NCI-H526 (cell line): ENCODE results near the gene CATSPERD.
A peak's percentile ranks its signal among the peaks of the same experiment; 100 is the strongest.

ENCODE experiments used
- DNase-seq, 2 experiments: peaks; one replicate each; lab custom pipeline; 2025; lab: John Stamatoyannopoulos, UW

The CATSPERD gene

GRCh38 chr19:5785423-5785822 lies 65.0 kb downstream of the CATSPERD start:
- DNase-seq, result no peak

DNA sequence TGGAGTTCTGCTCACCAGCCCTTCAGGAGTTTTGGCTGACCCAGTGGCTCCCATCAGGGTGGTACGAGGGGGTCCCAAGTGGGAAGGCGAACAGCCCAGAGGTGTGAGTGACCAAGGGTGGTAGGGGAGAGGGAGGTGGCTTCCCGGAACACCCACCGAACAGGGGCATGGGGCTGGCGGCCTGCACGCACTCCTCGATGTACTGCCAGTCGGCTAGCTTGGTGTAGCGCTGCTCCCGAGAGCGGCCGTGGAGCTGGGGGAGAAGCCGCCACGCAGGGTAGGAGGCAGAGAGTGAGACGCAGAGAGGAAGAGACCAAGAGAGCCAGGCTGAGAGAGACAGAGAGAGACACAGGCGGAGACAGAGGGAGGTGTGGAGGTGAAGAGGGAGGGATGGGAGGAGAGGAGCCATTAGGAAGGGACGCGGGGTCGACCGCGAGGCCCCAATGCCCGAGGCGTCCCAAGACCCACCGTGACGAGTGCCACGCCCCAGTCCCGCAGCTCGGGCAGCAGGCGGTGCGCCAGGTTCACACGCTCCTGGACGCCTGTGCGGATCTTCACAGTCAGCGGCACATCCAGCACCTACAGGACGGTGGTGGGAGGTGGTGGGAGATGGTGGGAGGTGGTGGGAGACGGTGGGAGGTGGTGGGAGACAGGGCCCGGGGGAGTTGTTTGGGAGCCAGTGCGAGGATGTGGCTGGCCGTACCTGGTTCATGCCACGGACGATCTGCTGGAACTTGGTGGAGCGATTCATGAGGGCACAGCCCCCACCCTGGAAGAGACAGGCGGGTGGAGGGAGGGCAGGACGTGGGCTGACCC lies 66.4 kb downstream of the CATSPERD start:
- DNase-seq, result no peak

DNA sequence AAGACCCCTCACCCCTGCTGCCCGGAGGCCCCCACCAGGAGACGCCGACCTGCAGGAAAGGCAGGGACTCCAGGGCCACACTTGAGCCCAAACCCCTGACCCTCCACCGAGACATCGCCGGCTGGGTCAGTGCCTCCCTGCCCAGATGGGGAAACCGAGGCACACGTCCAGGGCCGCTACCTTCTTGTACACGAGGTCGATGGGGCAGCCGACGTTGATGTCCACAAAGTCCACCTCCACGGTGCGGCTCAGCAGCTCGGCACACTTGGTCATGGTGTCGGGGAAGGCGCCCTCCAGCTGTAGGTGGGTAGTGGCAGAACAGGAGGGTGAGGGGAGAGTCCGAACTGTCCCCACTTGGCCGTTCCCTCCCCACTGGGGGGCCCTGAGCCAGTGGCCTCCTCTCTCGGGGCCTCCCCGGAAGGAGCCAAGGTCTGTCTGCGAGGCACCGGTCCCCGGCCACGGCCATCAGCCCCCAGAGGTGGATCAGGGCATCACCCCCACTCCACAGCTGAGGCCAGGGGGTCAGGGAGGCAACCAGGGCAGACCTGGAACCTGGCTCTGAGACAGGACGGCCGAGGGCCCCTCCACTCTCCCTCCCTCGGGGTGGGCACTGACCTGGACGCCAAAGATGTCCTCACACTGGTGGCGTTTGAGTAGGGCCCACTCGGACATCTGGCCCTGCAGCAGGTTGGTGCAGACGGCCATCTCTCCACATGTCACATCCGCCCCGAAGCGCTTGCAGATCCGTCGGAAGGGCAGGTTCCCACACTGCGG lies 67.2 kb downstream of the CATSPERD start:
- no peak for DNase-seq

DNA sequence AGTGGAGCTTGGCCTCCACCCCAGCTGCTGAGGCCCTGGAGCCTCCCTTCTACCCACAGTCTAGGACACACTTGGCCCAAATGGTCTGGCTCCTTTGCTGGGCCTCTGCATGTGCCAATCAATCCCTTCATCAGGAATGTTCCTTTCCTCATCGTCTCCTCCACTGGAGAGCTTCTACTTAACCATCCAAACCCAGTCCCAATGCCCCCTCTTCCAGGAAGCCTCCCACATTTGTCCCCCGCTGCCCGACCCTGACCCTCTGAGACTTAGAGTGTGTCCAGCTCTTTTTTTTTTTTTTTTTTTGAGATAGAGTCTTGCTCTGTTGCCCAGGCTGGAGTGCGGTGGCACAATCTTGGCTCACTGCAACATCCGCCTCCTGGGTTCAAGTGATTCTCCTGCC lies 68.0 kb downstream of the CATSPERD start:
- no peak for DNase-seq

DNA sequence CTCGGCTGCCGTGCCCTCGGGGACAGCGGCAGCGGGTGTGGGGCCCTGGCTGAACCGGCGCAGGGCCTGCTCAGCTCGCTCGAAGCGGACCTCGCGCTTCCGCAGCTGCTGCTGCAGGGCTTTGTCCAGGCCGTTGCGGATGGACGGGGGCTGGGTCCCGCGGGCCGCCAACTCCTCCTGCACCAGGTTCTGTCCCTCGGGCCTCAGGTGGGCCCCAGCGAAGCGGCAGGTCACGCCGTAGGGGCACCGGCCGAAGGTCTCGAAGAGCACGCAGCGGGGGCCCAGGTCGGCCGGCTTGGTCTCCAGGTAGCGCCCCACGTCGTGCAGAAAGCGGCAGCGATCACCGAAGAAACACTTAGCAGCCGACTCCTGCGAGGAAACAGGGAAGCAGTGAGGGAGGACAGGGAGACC lies 68.9 kb downstream of the CATSPERD start:
- no peak for DNase-seq

- DNase-seq, result no peak
These were observed 69.6 kb downstream of the CATSPERD start for GRCh38 chr19:5789886-5790558.

DNA sequence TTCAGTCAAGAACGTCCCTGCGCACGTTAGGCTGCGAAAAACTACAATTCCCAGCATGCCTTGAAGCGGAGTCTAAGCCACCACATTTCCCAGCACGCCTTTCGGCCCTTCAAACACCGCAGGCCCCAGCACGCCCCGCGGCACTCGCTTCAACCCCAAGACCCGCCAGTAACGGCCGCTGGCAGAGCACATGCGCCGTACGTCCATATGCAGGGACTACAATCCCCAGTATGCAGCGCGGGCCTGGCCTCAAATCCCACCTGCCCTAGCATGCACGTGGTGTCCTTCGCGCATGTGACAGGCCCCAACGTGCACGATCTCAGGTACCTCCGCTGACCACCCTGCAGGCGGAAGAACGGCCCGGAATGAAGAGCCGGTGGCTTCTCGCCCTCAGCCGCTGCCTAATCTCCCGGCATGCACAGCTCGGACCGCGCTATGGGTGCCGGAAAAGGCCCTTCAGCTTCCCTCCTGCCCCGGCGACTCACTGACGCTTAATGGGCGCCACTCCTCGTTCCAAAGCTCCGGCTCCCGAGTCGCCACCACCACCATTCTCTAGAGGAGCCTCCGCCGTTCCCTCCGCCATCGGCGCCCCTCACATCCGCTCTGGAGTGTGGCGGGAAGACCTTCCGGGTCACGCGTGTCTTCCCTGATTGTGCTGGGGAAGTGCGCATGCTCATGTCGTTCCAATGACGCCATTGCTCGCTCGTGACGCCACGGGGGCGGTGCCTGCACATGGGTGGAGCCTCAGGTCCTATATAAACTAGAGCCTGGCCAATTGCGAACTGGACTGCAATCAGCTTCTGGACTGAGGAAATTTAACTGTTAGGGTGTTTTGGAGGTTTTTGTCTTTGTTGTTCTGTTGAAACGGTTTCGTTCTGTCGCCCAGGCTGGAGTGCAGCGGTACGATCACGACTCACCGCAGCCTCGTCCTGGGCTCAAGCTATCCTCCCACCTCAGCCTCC lies 70.4 kb downstream of the CATSPERD start, which contains the start of gene DUS3L:
DUS3L (minus strand) TSS at position 605 of the 962 bp plus-strand sequence; CDS start at position 583, 22 bp downstream.
- peak; percentile 95 to 96 for DNase-seq

DNA sequence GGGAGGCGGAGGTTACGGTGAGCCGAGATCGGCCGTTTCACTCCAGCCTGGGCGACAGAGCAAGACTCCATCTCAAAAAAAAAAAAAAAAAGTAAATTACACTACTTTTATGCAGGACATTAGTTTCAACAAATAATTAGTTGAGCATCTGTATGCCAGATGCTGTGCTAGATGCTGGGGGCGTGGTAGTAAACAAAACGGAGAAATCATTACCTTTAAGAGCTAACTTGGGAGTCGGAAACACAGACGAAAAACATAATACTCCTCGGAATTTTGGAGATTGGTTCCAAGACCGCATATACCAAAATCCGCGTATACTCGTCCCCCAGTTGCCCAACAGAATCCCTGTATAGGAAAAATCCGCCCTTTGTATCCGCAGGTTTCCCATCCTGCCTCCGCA lies 71.8 kb downstream of the CATSPERD start:
- no peak for DNase-seq

GRCh38 chr19:5793188-5793587 lies 72.8 kb downstream of the CATSPERD start:
- DNase-seq, result no peak

DNA sequence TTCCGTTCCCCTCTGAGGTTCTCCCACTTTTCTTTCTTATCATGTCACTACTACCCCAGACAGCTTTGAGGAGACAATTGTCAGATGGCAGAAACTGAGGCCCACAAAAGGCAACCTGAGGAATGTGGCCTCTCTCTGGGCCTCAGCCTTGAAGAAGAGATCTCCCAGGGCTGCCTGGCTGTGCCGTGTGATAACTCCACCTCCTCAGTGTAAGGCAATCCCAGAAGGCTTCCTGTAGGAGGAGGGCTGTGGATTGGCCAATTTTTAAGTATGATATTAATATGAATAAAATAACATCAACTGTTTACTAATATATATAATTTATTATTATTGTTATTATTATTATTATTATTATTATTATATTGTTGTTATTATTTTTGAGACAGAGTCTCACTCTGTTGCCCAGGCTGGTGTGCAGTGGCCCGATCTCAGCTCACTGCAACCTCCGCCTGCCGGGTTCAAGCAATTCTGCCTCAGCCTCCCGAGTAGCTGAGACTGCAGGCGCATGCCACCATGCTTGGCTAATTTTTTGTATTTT lies 75.0 kb downstream of the CATSPERD start:
- DNase-seq, result no peak

- no peak for DNase-seq
These were observed 77.8 kb downstream of the CATSPERD start for GRCh38 chr19:5798244-5798643.

DNA sequence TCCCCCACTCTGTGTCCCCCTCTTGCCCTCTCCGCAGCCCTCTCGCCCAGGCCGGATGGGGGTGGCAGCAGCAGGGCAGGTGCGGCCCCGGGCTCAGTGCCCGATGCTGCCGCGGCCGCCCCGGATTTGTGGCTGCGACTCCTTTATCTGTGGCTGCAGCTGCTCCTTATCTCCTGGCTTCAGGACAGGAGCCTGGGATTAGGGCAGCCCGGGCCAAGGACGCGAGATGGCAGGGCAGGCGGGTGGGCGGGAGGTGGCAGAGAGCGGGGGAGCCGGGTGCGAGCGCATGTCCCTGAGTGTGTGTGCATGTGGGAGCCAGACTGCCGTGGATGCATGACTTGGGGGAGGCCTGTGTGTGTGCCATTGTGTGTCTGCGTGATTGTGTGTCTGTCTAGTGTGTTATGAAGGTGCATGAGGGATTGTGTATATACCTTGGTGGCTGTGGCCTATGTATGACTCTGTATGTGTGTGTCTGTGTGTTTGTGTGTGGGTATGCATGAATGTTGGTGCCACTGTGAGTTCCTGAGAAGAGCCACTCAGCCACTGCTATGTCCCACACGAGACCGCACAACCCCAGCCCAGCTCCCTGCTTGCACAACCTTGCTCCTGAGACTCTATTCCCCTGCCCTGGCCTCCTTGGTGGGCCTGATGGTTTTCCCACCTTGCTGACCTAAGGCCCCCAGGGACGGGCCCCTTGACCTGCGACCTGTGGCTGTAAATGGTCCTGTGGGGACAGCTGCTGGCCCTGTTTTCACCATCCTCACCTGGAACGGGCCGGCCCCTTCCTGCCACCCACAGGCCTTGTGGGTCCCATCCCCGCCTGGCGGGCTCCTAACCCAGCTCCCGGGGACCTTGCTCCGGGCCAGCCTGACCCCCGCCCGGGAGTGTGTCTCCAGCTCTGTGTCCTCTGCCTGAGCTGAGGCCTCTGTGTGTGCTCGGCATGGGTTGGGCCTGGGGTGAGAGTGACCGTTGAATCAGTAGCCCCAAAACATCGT lies 79.1 kb downstream of the CATSPERD start:
- no peak for DNase-seq

- DNase-seq, result no peak
These were observed 80.2 kb downstream of the CATSPERD start for GRCh38 chr19:5800361-5801270.

GRCh38 chr19:5801796-5802619 lies 81.6 kb downstream of the CATSPERD start:
- DNase-seq, result peak; percentile 20 to 30

DNA sequence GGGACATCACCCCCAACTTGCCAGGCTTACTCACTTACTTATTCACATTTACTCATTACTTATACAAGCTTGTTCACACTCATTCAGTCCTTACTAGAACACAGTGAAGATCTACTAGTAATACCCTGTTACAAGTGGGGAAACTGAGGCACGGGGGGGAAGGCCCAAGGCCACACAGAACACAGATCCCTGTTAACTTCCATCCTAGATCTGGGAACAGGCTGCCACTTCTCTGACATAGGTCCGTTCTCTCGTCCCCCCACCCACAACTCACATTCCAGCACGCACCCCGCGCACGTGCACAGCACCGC lies 83.0 kb downstream of the CATSPERD start:
- no peak for DNase-seq

- peak; percentile 50 to 87 for DNase-seq
These were observed 83.5 kb downstream of the CATSPERD start for GRCh38 chr19:5803752-5804515.
